Measurements from ENCODE around the gene BEST3.

- peak; percentile 35 to 38 for TF ChIP-seq POLR2A (IDR thresholded peaks at IDR 0.05)
- no peak for TF ChIP-seq POLR2AphosphoS5 (IDR thresholded peaks at IDR 0.05)
- no peak for TF ChIP-seq EP300 (IDR thresholded peaks at IDR 0.05)
Observed at GRCh38 chr12:69738351-69739286, 39.5 kb upstream of the BEST3 start, which contains the start of gene RAB3IP.
